NCI-H2171 (cell line): ENCODE measurements around the gene DARS1.

Experiments
- DNase-seq: peaks from one replicate; lab custom pipeline; 2025; lab: John Stamatoyannopoulos, UW

Gene DARS1

GRCh38 chr2:135985018-135985825 is at the start of gene DARS1:
Gene DARS1 (minus strand): TSS chr2:135985626. CDS start chr2:135985468, 158 bp downstream.
- peak; percentile 97 for DNase-seq

GRCh38 chr2:136034629-136035028 is 49.2 kb upstream of the DARS1 start:
- DNase-seq, result no peak

GRCh38 chr2:136032817-136033535 is 47.5 kb upstream of the DARS1 start:
- no peak for DNase-seq

- DNase-seq, result no peak
Observed at GRCh38 chr2:136032192-136032591, 46.8 kb upstream of the DARS1 start.

- no peak for DNase-seq
Observed at GRCh38 chr2:136031711-136032110, 46.3 kb upstream of the DARS1 start.

- DNase-seq, result no peak
Observed at GRCh38 chr2:136030406-136030805, 45.0 kb upstream of the DARS1 start.

- no peak for DNase-seq
Observed at GRCh38 chr2:136029149-136029548, 43.7 kb upstream of the DARS1 start.

- DNase-seq, result no peak
Observed at GRCh38 chr2:136028001-136028400, 42.6 kb upstream of the DARS1 start.

- no peak for DNase-seq
Observed at GRCh38 chr2:136027112-136027511, 41.7 kb upstream of the DARS1 start.

GRCh38 chr2:136025057-136025973 is 39.9 kb upstream of the DARS1 start:
- peak; percentile 11 for DNase-seq

- no peak for DNase-seq
Observed at GRCh38 chr2:136024616-136025015, 39.2 kb upstream of the DARS1 start.

- no peak for DNase-seq
Observed at GRCh38 chr2:136024185-136024584, 38.8 kb upstream of the DARS1 start.

GRCh38 chr2:136023416-136023815 is 38.0 kb upstream of the DARS1 start:
- DNase-seq, result no peak

GRCh38 chr2:136022396-136023146 is 37.1 kb upstream of the DARS1 start:
- no peak for DNase-seq

- no peak for DNase-seq
Observed at GRCh38 chr2:136021976-136022375, 36.5 kb upstream of the DARS1 start.

GRCh38 chr2:136021406-136021805 is 36.0 kb upstream of the DARS1 start:
- no peak for DNase-seq

GRCh38 chr2:136020831-136021230 is 35.4 kb upstream of the DARS1 start:
- no peak for DNase-seq

GRCh38 chr2:136019825-136020224 is 34.4 kb upstream of the DARS1 start:
- no peak for DNase-seq

GRCh38 chr2:136019306-136019705 is 33.9 kb upstream of the DARS1 start:
- DNase-seq, result no peak

- no peak for DNase-seq
Observed at GRCh38 chr2:136017786-136018185, 32.4 kb upstream of the DARS1 start.

- no peak for DNase-seq
Observed at GRCh38 chr2:136016836-136017235, 31.4 kb upstream of the DARS1 start.

- DNase-seq, result no peak
Observed at GRCh38 chr2:136016427-136016826, 31.0 kb upstream of the DARS1 start.
